ENCODE measurements around the gene FOXL2NB. TPM values are rescaled to one million over a fixed set of nuclear protein-coding genes. Genes with fewer than 3 reads are reported as not detected.

FOXL2NB gene
- total RNA-seq, 6 experiments from 2014 or later = not detected

GRCh38 chr3:138938056-138938876, 8.8 kb upstream of the FOXL2NB start:
- TF ChIP-seq CTCF (IDR thresholded peaks at IDR 0.05) = no peak
- no peak for TF ChIP-seq POLR2A (IDR thresholded peaks at IDR 0.05)
- DNase-seq (no peak), ATAC-seq (no peak)
- H3K4me3 ChIP-seq = no peak overlapping the region
- no peaks in the 10 kb centered on the region for H3K9me3 ChIP-seq
- WGBS (ENCODE audit: insufficient coverage, low coverage, low lambda C conversion rate, missing lambda C conversion rate) = 0% methylated on average over 9 of the region's 48 CpGs
- no peaks in the 10 kb centered on the region for H3K36me3 ChIP-seq
- H3K27me3 ChIP-seq = peaks cover 16 to 59% of the 10 kb centered on the region in 2 donors
- H3K27ac ChIP-seq = no peak overlapping the region
- H3K4me1 ChIP-seq = peaks cover 0 to 35% (median 5%) of the 10 kb centered on the region in 4 donors
- intact Hi-C loops (cut with DNase I) = loop anchor here in 1 of 2 donors (5.0 kb wide), 1 partner anchor 389 kb away; no protein-coding TSS in a partner anchor

GRCh38 chr3:138938877-138939560, 8.0 kb upstream of the FOXL2NB start:
- H3K4me3 ChIP-seq = no peak overlapping the region

GRCh38 chr3:138939561-138940241, 7.3 kb upstream of the FOXL2NB start:
- intact Hi-C loops (cut with DNase I) = loop anchor here (5.0 to 10.0 kb wide), 2 partner anchors 385 to 388 kb away; no protein-coding TSS in a partner anchor
- H3K27me3 ChIP-seq = peaks cover 18 to 71% of the 10 kb centered on the region in 2 donors
- DNase-seq (no peak), ATAC-seq (no peak)
- no peaks in the 10 kb centered on the region for H3K9me3 ChIP-seq
- no peaks in the 10 kb centered on the region for H3K36me3 ChIP-seq
- WGBS (ENCODE audit: insufficient coverage, low coverage, low lambda C conversion rate, missing lambda C conversion rate) = 11% methylated on average over 27 of the region's 52 CpGs
- no peak overlapping the region for H3K27ac ChIP-seq
- no peak overlapping the region for H3K4me3 ChIP-seq
- TF ChIP-seq CTCF (IDR thresholded peaks at IDR 0.05) = no peak
- TF ChIP-seq POLR2A (IDR thresholded peaks at IDR 0.05) = no peak
- peaks cover 0 to 41% (median 5%) of the 10 kb centered on the region in 4 donors for H3K4me1 ChIP-seq

More at GRCh38 chr3:138938877-138939560, 8.0 kb upstream of the FOXL2NB start:
- H3K27me3 ChIP-seq = peaks cover 16 to 66% of the 10 kb centered on the region in 2 donors
- H3K27ac ChIP-seq = no peak overlapping the region
- peaks cover 0 to 35% (median 5%) of the 10 kb centered on the region in 4 donors for H3K4me1 ChIP-seq
- H3K9me3 ChIP-seq = no peaks in the 10 kb centered on the region
- intact Hi-C loops (cut with DNase I) = loop anchor here in 1 of 2 donors (5.0 kb wide), 1 partner anchor 388 kb away; no protein-coding TSS in a partner anchor
- no peak for DNase-seq
- TF ChIP-seq POLR2A (IDR thresholded peaks at IDR 0.05) = no peak
- no peak for TF ChIP-seq CTCF (IDR thresholded peaks at IDR 0.05)
- H3K36me3 ChIP-seq = no peaks in the 10 kb centered on the region
- WGBS (ENCODE audit: insufficient coverage, low coverage, low lambda C conversion rate, missing lambda C conversion rate) = 3% methylated on average over 19 of the region's 32 CpGs
- ATAC-seq = no peak

- 78% methylated on average over 6 of the region's 6 CpGs for WGBS (ENCODE audit: insufficient coverage, low coverage, low lambda C conversion rate, missing lambda C conversion rate)
- Histone ChIP-seq H3K4me3 (no peak overlapping the region), H3K36me3 (no peaks in the 10 kb centered on the region), H3K9me3 (no peaks in the 10 kb centered on the region), H3K27ac (no peak overlapping the region), H3K27me3 (peaks cover 26 to 78% of the 10 kb centered on the region in 2 donors), H3K4me1 (peaks cover 0 to 49% (median 8%) of the 10 kb centered on the region in 4 donors)
- DNase-seq = no peak
- no peak for ATAC-seq
- TF ChIP-seq POLR2A (IDR thresholded peaks at IDR 0.05) (no peak), CTCF (IDR thresholded peaks at IDR 0.05) (no peak)
- intact Hi-C loops (cut with DNase I) = loop anchor here in 1 of 2 donors (10.0 kb wide), 1 partner anchor 384 kb away; no protein-coding TSS in a partner anchor
These were observed 6.6 kb upstream of the FOXL2NB start for GRCh38 chr3:138940446-138940845.
